ENCODE measurements around the gene DIP2C. TPM values are rescaled to one million over a fixed set of nuclear protein-coding genes. Genes with fewer than 3 reads are reported as not detected.

The DIP2C gene
- total RNA-seq, 3 donors from 2014 or later, result 8.0 to 72.0 (median 8.5) TPM

- intact Hi-C loops (cut with DNase I, micrococcal nuclease), result no loop called here
- no peak for ATAC-seq
- H3K4me3 ChIP-seq, result no peak overlapping the region
- H3K4me1 ChIP-seq (ENCODE audit: low read depth), result no peaks in the 10 kb centered on the region
- no peak for TF ChIP-seq CTCF (IDR thresholded peaks at IDR 0.05)
- no peaks in the 10 kb centered on the region for H3K36me3 ChIP-seq (ENCODE audit: low read depth)
- peaks cover 7% of the 10 kb centered on the region for H3K9me3 ChIP-seq
- DNase-seq, result no peak
These were observed 123.8 kb downstream of the DIP2C start for GRCh38 chr10:565676-566075.

- H3K36me3 ChIP-seq (ENCODE audit: low read depth), result no peaks in the 10 kb centered on the region
- ATAC-seq (no peak), DNase-seq (no peak)
- intact Hi-C loops (cut with DNase I, micrococcal nuclease), result no loop called here
- H3K9me3 ChIP-seq, result peaks cover 7% of the 10 kb centered on the region
- no peaks in the 10 kb centered on the region for H3K4me1 ChIP-seq (ENCODE audit: low read depth)
- no peak for TF ChIP-seq CTCF (IDR thresholded peaks at IDR 0.05)
- no peak overlapping the region for H3K4me3 ChIP-seq
These were observed 124.3 kb downstream of the DIP2C start for GRCh38 chr10:565146-565545.

GRCh38 chr10:563827-564226, 125.6 kb downstream of the DIP2C start:
- no peak for TF ChIP-seq CTCF (IDR thresholded peaks at IDR 0.05)
- ATAC-seq, result no peak
- H3K36me3 ChIP-seq (ENCODE audit: low read depth), result no peaks in the 10 kb centered on the region

GRCh38 chr10:562142-562541, 127.3 kb downstream of the DIP2C start:
- Histone ChIP-seq H3K4me1 (ENCODE audit: low read depth) (no peaks in the 10 kb centered on the region), H3K4me3 (no peak overlapping the region), H3K36me3 (ENCODE audit: low read depth) (no peaks in the 10 kb centered on the region), H3K9me3 (peaks cover 7% of the 10 kb centered on the region)
- DNase-seq, result no peak
- intact Hi-C loops (cut with DNase I, micrococcal nuclease), result no loop called here
- ATAC-seq, result no peak
- TF ChIP-seq CTCF (IDR thresholded peaks at IDR 0.05), result no peak

More at GRCh38 chr10:563827-564226, 125.6 kb downstream of the DIP2C start:
- Histone ChIP-seq H3K9me3 (peaks cover 7% of the 10 kb centered on the region), H3K4me3 (no peak overlapping the region), H3K4me1 (ENCODE audit: low read depth) (no peaks in the 10 kb centered on the region)
- no peak for DNase-seq
- intact Hi-C loops (cut with DNase I, micrococcal nuclease), result no loop called here

- H3K4me1 ChIP-seq (ENCODE audit: low read depth), result no peaks in the 10 kb centered on the region
These were observed 127.7 kb downstream of the DIP2C start for GRCh38 chr10:561721-562120.

More at GRCh38 chr10:561721-562120, 127.7 kb downstream of the DIP2C start:
- no peak overlapping the region for H3K4me3 ChIP-seq
- intact Hi-C loops (cut with DNase I, micrococcal nuclease), result no loop called here
- DNase-seq (no peak), ATAC-seq (no peak)
- H3K36me3 ChIP-seq (ENCODE audit: low read depth), result no peaks in the 10 kb centered on the region
- TF ChIP-seq CTCF (IDR thresholded peaks at IDR 0.05), result no peak
- H3K9me3 ChIP-seq, result peaks cover 7% of the 10 kb centered on the region

All from mucosa of descending colon (tissue), 3 donors.